ENCODE measurements around the gene MACROD2.

- TF ChIP-seq CTCF (conservative IDR thresholded peaks at IDR 0.05; ENCODE audit: low read depth in 2 of 2) (no peak), EZH2phosphoT487 (IDR thresholded peaks at IDR 0.05; ENCODE audit: unreplicated experiment) (no peak), POLR2AphosphoS5 (IDR thresholded peaks at IDR 0.05; ENCODE audit: low read depth) (no peak), JUNB (IDR thresholded peaks at IDR 0.05; ENCODE audit: unreplicated experiment) (no peak), ETS1 (IDR thresholded peaks at IDR 0.05) (no peak), CREB1 (CRISPR knock-in tag; IDR thresholded peaks at IDR 0.05; ENCODE audit: low read depth) (no peak), EZH2 (IDR thresholded peaks at IDR 0.05; ENCODE audit: low read depth, unreplicated experiment) (no peak), NANOG (IDR thresholded peaks at IDR 0.05; ENCODE audit: borderline replicate concordance) (no peak), STAT1 (IDR thresholded peaks at IDR 0.05; ENCODE audit: unreplicated experiment) (no peak), ZNF331 (CRISPR knock-in tag; IDR thresholded peaks at IDR 0.05; ENCODE audit: low read depth) (no peak), ZNF114 (CRISPR knock-in tag; IDR thresholded peaks at IDR 0.05) (no peak)
- TF ChIP-seq, protein P1, sequence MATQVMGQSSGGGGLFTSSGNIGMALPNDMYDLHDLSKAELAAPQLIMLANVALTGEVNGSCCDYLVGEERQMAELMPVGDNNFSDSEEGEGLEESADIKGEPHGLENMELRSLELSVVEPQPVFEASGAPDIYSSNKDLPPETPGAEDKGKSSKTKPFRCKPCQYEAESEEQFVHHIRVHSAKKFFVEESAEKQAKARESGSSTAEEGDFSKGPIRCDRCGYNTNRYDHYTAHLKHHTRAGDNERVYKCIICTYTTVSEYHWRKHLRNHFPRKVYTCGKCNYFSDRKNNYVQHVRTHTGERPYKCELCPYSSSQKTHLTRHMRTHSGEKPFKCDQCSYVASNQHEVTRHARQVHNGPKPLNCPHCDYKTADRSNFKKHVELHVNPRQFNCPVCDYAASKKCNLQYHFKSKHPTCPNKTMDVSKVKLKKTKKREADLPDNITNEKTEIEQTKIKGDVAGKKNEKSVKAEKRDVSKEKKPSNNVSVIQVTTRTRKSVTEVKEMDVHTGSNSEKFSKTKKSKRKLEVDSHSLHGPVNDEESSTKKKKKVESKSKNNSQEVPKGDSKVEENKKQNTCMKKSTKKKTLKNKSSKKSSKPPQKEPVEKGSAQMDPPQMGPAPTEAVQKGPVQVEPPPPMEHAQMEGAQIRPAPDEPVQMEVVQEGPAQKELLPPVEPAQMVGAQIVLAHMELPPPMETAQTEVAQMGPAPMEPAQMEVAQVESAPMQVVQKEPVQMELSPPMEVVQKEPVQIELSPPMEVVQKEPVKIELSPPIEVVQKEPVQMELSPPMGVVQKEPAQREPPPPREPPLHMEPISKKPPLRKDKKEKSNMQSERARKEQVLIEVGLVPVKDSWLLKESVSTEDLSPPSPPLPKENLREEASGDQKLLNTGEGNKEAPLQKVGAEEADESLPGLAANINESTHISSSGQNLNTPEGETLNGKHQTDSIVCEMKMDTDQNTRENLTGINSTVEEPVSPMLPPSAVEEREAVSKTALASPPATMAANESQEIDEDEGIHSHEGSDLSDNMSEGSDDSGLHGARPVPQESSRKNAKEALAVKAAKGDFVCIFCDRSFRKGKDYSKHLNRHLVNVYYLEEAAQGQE (IDR thresholded peaks at IDR 0.05; ENCODE audit: unreplicated experiment) = no peak
- TF ChIP-seq, protein P2, sequence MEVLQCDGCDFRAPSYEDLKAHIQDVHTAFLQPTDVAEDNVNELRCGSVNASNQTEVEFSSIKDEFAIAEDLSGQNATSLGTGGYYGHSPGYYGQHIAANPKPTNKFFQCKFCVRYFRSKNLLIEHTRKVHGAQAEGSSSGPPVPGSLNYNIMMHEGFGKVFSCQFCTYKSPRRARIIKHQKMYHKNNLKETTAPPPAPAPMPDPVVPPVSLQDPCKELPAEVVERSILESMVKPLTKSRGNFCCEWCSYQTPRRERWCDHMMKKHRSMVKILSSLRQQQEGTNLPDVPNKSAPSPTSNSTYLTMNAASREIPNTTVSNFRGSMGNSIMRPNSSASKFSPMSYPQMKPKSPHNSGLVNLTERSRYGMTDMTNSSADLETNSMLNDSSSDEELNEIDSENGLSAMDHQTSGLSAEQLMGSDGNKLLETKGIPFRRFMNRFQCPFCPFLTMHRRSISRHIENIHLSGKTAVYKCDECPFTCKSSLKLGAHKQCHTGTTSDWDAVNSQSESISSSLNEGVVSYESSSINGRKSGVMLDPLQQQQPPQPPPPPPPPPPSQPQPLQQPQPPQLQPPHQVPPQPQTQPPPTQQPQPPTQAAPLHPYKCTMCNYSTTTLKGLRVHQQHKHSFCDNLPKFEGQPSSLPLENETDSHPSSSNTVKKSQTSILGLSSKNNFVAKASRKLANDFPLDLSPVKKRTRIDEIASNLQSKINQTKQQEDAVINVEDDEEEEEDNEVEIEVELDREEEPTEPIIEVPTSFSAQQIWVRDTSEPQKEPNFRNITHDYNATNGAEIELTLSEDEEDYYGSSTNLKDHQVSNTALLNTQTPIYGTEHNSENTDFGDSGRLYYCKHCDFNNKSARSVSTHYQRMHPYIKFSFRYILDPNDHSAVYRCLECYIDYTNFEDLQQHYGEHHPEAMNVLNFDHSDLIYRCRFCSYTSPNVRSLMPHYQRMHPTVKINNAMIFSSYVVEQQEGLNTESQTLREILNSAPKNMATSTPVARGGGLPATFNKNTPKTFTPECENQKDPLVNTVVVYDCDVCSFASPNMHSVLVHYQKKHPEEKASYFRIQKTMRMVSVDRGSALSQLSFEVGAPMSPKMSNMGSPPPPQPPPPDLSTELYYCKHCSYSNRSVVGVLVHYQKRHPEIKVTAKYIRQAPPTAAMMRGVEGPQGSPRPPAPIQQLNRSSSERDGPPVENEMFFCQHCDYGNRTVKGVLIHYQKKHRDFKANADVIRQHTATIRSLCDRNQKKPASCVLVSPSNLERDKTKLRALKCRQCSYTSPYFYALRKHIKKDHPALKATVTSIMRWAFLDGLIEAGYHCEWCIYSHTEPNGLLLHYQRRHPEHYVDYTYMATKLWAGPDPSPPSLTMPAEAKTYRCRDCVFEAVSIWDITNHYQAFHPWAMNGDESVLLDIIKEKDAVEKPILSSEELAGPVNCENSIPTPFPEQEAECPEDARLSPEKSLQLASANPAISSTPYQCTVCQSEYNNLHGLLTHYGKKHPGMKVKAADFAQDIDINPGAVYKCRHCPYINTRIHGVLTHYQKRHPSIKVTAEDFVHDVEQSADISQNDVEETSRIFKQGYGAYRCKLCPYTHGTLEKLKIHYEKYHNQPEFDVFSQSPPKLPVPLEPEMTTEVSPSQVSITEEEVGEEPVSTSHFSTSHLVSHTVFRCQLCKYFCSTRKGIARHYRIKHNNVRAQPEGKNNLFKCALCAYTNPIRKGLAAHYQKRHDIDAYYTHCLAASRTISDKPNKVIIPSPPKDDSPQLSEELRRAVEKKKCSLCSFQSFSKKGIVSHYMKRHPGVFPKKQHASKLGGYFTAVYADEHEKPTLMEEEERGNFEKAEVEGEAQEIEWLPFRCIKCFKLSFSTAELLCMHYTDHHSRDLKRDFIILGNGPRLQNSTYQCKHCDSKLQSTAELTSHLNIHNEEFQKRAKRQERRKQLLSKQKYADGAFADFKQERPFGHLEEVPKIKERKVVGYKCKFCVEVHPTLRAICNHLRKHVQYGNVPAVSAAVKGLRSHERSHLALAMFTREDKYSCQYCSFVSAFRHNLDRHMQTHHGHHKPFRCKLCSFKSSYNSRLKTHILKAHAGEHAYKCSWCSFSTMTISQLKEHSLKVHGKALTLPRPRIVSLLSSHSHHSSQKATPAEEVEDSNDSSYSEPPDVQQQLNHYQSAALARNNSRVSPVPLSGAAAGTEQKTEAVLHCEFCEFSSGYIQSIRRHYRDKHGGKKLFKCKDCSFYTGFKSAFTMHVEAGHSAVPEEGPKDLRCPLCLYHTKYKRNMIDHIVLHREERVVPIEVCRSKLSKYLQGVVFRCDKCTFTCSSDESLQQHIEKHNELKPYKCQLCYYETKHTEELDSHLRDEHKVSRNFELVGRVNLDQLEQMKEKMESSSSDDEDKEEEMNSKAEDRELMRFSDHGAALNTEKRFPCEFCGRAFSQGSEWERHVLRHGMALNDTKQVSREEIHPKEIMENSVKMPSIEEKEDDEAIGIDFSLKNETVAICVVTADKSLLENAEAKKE (CRISPR knock-in tag; IDR thresholded peaks at IDR 0.05) = no peak
Measured at GRCh38 chr20:15834857-15835256, 1839.5 kb downstream of the MACROD2 start.

All from GM23338 (cell line).